H1 (cell line): ENCODE results near the gene UBE2M. TPM values are rescaled to one million over a fixed set of nuclear protein-coding genes. Genes with fewer than 3 reads are reported as not detected.

ENCODE experiments used
- CTCF ChIA-PET: fragments of 300-600 bp; sonication (Branson Sonifier 250); formaldehyde crosslinking; loops from one replicate; lab custom pipeline; 2021; ENCODE audit not compliant: partially characterized antibody; lab: Charles Lee
- POLR2A ChIA-PET: fragments of 300-600 bp; sonication (Branson Sonifier 250); formaldehyde crosslinking; loops from one replicate; lab custom pipeline; 2021; ENCODE audit warnings: inconsistent platforms; ENCODE audit not compliant: partially characterized antibody; lab: Charles Lee
- DNase-seq, 2 experiments: peaks; one replicate each; pipeline versions ENCODE4 v3.0.0 to v3.0.0-alpha.2; 2010 to 2022; ENCODE audit warnings: low spot score in 2 of 2, low read depth in 1 of 2, mixed read lengths in 1 of 2
- FAIRE-seq: peaks from 2 replicates; lab custom pipeline; 2011; peaks lifted over from hg19 to GRCh38; lab: Jason Lieb, UNC
- H2AFZ ChIP-seq: 2 replicates; pipeline ENCODE4 v1.8.1; 2012; ENCODE audit warnings: low read length, inconsistent platforms
- H2AK5ac ChIP-seq: 2 replicates; pipeline ENCODE4 v1.6.1; 2013; ENCODE audit warnings: low read depth, low read length
- H2BK120ac ChIP-seq: replicated peaks from 2 replicates; pipeline ENCODE3; 2013; ENCODE audit warnings: low read depth, low read length, inconsistent platforms
- H2BK12ac ChIP-seq: 2 replicates; pipeline ENCODE4 v1.6.1; 2013; ENCODE audit warnings: low read depth, low read length
- H2BK15ac ChIP-seq: 2 replicates; pipeline ENCODE4 v1.6.1; 2013; ENCODE audit warnings: low read length
- H2BK20ac ChIP-seq: 2 replicates; pipeline ENCODE4 v1.6.1; 2013; ENCODE audit warnings: low read length
- H2BK5ac ChIP-seq: 2 replicates; pipeline ENCODE4 v1.6.1; 2013; ENCODE audit warnings: low read depth, low read length
- H3K14ac ChIP-seq: 2 replicates; pipeline ENCODE4 v1.6.1; 2013; ENCODE audit warnings: inconsistent platforms; ENCODE audit not compliant: insufficient read length
- H3K18ac ChIP-seq: 2 replicates; pipeline ENCODE4 v1.6.1; 2013; ENCODE audit warnings: low read length; ENCODE audit errors: extremely low read depth
- H3K23ac ChIP-seq: 2 replicates; pipeline ENCODE4 v1.6.1; 2013; ENCODE audit warnings: inconsistent platforms; ENCODE audit not compliant: insufficient read length
- H3K23me2 ChIP-seq: 2 replicates; pipeline ENCODE4 v1.6.1; 2013; ENCODE audit warnings: low read depth, low read length
- H3K27ac ChIP-seq: 2 replicates; pipeline ENCODE4 v1.6.1; 2011; ENCODE audit warnings: low read depth, low read length, inconsistent platforms
- H3K27me3 ChIP-seq, 4 experiments: replicated peaks in 1 of 4; 1 replicate in 1 of 4; 2 replicates in 3 of 4; pipeline versions ENCODE4 v1.6.1 to v1.8.1; 2011 to 2013; ENCODE audit warnings: low read length in 3 of 4, mild to moderate bottlenecking in 3 of 4, inconsistent platforms in 2 of 4, mixed read lengths in 2 of 4, moderate library complexity in 1 of 4; ENCODE audit not compliant: control insufficient read depth in 3 of 4, insufficient read depth in 3 of 4; ENCODE audit errors: extremely low read depth in 1 of 4
- H3K36me3 ChIP-seq, 4 experiments: 2 replicates each; pipeline versions ENCODE4 v1.6.1 to v1.8.1; 2011 to 2013; ENCODE audit warnings: mild to moderate bottlenecking in 4 of 4, low read length in 3 of 4, moderate library complexity in 2 of 4, control low read depth in 1 of 4, inconsistent platforms in 1 of 4; ENCODE audit not compliant: insufficient read depth in 4 of 4, control insufficient read depth in 2 of 4
- H3K4ac ChIP-seq: replicated peaks from 2 replicates; pipeline ENCODE3; 2013; ENCODE audit warnings: low read length, low read depth, mixed read lengths, inconsistent platforms; ENCODE audit not compliant: insufficient read length
- H3K4me1 ChIP-seq, 4 experiments: replicated peaks in 1 of 4; 1 replicate in 1 of 4; 2 replicates in 3 of 4; pipeline versions ENCODE4 v1.6.1 to v1.8.1; 2011 to 2013; ENCODE audit warnings: low read length in 3 of 4, inconsistent platforms in 2 of 4, mixed read lengths in 1 of 4; ENCODE audit not compliant: insufficient read depth in 4 of 4, control insufficient read depth in 3 of 4
- H3K4me2 ChIP-seq, 2 experiments: 2 replicates each; pipeline versions ENCODE4 v1.6.1 to v1.8.1; 2011 to 2013; ENCODE audit warnings: low read depth in 2 of 2, low read length in 2 of 2, control low read depth in 1 of 2, inconsistent platforms in 1 of 2, mild to moderate bottlenecking in 1 of 2; ENCODE audit not compliant: insufficient read depth in 1 of 2
- H3K4me3 ChIP-seq, 4 experiments: fragments of 200-600, 300-600 bp in 1 of 4; sonication (generic), shearing (Covaris generic), sonication (Bioruptor Twin) in 1 of 4; 2 replicates each; pipeline versions ENCODE4 v1.5.1 to v1.8.1; 2011 to 2016; ENCODE audit warnings: low read length in 4 of 4, low read depth in 3 of 4, control low read depth in 2 of 4, inconsistent platforms in 2 of 4, mild to moderate bottlenecking in 2 of 4, mixed read lengths in 1 of 4, moderate library complexity in 1 of 4; ENCODE audit not compliant: insufficient read depth in 2 of 4; ENCODE audit errors: extremely low read depth in 1 of 4
- H3K56ac ChIP-seq: replicated peaks from 2 replicates; pipeline ENCODE3; 2013; ENCODE audit warnings: low read depth, mild to moderate bottlenecking, mixed read lengths, low read length, inconsistent platforms; ENCODE audit not compliant: insufficient read length
- H3K79me1 ChIP-seq: 2 replicates; pipeline ENCODE4 v1.6.1; 2013; ENCODE audit warnings: low read depth, low read length, control low read depth
- H3K79me2 ChIP-seq, 2 experiments: 2 replicates each; pipeline versions ENCODE4 v1.6.1 to v1.8.1; 2012 to 2013; ENCODE audit warnings: low read length in 2 of 2, mild to moderate bottlenecking in 2 of 2, inconsistent platforms in 1 of 2; ENCODE audit not compliant: insufficient read depth in 2 of 2, control insufficient read depth in 1 of 2
- H3K9ac ChIP-seq, 4 experiments: replicated peaks in 1 of 4; 1 replicate in 1 of 4; 2 replicates in 3 of 4; pipeline versions ENCODE4 v1.6.1 to v1.8.1; 2011 to 2013; ENCODE audit warnings: low read depth in 3 of 4, low read length in 3 of 4, control low read depth in 2 of 4, mild to moderate bottlenecking in 2 of 4, moderate library complexity in 2 of 4, inconsistent platforms in 1 of 4; ENCODE audit errors: extremely low read depth in 1 of 4
- H3K9me3 ChIP-seq, 2 experiments: 2 replicates each; pipeline versions ENCODE4 v1.6.1 to v1.8.1; 2012 to 2013; ENCODE audit warnings: mild to moderate bottlenecking in 2 of 2, moderate library complexity in 2 of 2, control low read depth in 1 of 2, inconsistent platforms in 1 of 2, low read depth in 1 of 2, low read length in 1 of 2, mixed read lengths in 1 of 2; ENCODE audit not compliant: insufficient read depth in 2 of 2
- H4K20me1 ChIP-seq, 2 experiments: replicated peaks in 1 of 2; 2 replicates each; pipeline versions ENCODE3 to v1.8.1; 2011 to 2013; ENCODE audit warnings: inconsistent platforms in 2 of 2, low read length in 2 of 2, mild to moderate bottlenecking in 1 of 2; ENCODE audit not compliant: insufficient read depth in 2 of 2, control insufficient read depth in 1 of 2
- H4K5ac ChIP-seq: 2 replicates; pipeline ENCODE4 v1.6.1; 2013; ENCODE audit warnings: low read length, low read depth, mixed read lengths, inconsistent platforms; ENCODE audit not compliant: insufficient read length
- H4K8ac ChIP-seq: 2 replicates; pipeline ENCODE4 v1.8.0; 2013; ENCODE audit warnings: mild to moderate bottlenecking, moderate library complexity, low read length, inconsistent platforms; ENCODE audit not compliant: insufficient read depth; ENCODE audit errors: extremely low read depth
- H4K91ac ChIP-seq: replicated peaks from 2 replicates; pipeline ENCODE3; 2013; ENCODE audit warnings: low read length, mixed read lengths, inconsistent platforms; ENCODE audit not compliant: insufficient read length
- ATF3 ChIP-seq: IDR thresholded peaks from 2 replicates; pipeline ENCODE4 v1.6.1; 2011; ENCODE audit warnings: low read depth, mild to moderate bottlenecking, low read length; ENCODE audit not compliant: insufficient read depth
- CHD1 ChIP-seq: IDR thresholded peaks from 2 replicates; pipeline ENCODE4 v1.6.1; 2012; ENCODE audit warnings: low read depth, low read length, improper control_type of control experiment
- CHD2 ChIP-seq: IDR thresholded peaks from 2 replicates; pipeline ENCODE4 v1.6.1; 2012; ENCODE audit warnings: low read length, improper control_type of control experiment
- POLR2AphosphoS5 ChIP-seq: IDR thresholded peaks from 2 replicates; pipeline ENCODE4 v1.6.1; 2011; ENCODE audit warnings: low read depth, low read length
- SP2 ChIP-seq: IDR thresholded peaks from 2 replicates; pipeline ENCODE4 v1.6.1; 2012; ENCODE audit warnings: mild to moderate bottlenecking, low read length, inconsistent platforms
- SP4 ChIP-seq: IDR thresholded peaks from 2 replicates; pipeline ENCODE4 v1.6.1; 2012; ENCODE audit warnings: low read length, inconsistent platforms
- TEAD4 ChIP-seq: IDR thresholded peaks from 2 replicates; pipeline ENCODE4 v1.6.1; 2012; ENCODE audit warnings: low read depth, low read length, inconsistent platforms, mixed read lengths
- WGBS, 2 experiments: shearing (Covaris generic) in 1 of 2; methylation state at CpG; one replicate each; pipeline versions ENCODE4 v1.1.6 to v1.1.7; 2013 to 2015; ENCODE audit warnings: low lambda C conversion rate in 2 of 2, mixed read lengths in 2 of 2, inconsistent platforms in 1 of 2, low coverage in 1 of 2, missing lambda C conversion rate in 1 of 2; ENCODE audit not compliant: insufficient replicate concordance in 2 of 2, insufficient coverage in 1 of 2, insufficient read length in 1 of 2; ENCODE audit errors: extremely low coverage in 1 of 2, missing lambda C conversion rate in 1 of 2; 5-methylcytosine and 5-hydroxymethylcytosine counted together
- polyA plus RNA-seq, 7 experiments: library from polyadenylated mRNA; depleted of rRNA in 3 of 7; stranded (reverse) in 5 of 7; unstranded in 2 of 7; fragments of >200 nt in 5 of 7; fragments of 200-250 nt in 2 of 7; gene quantifications; 1 replicate in 5 of 7; 2 replicates in 1 of 7; 4 replicates in 1 of 7; pipeline versions ENCODE4 v1.2.1 to v1.2.3, GENCODE V29; 2011 to 2013; ENCODE audit warnings: missing spikeins in 2 of 7, mixed read lengths in 2 of 7
- total RNA-seq: library from RNA; stranded (reverse); fragmentation: NEBNext Ultra II Directional; extraction: Animal tissue kit (Norgen Biotek cat#: 25700); gene quantifications from 2 replicates; pipeline ENCODE4 v1.2.1, GENCODE V29; 2021
- TF ChIP-seq, protein P1 (sequence below): IDR thresholded peaks from 2 replicates; pipeline ENCODE4 v1.6.1; 2012; ENCODE audit warnings: inconsistent platforms

The UBE2M gene
- total and polyA plus RNA-seq, 2 of the 8 experiments (the other 6 are each of a cell fraction or from before 2014, with no cell fraction given), result 93.8 to 114 TPM

GRCh38 chr19:58569943-58570670, 11.7 kb upstream of the UBE2M start:
- Histone ChIP-seq H3K4me1 (peaks cover 0 to 9% (median 1%) of the 10 kb centered on the region in 4 experiments; a peak in 3 of 7 replicates), H3K79me1 (no peaks in the 10 kb centered on the region), H3K27ac (no peak overlapping the region), H3K4ac (no peak overlapping the region), H2BK5ac (no peak overlapping the region), H3K36me3 (peaks cover 2 to 9% (median 7%) of the 10 kb centered on the region in 4 experiments; a peak in 3 of 8 replicates), H2AK5ac (no peak overlapping the region), H4K5ac (no peak overlapping the region), H2AFZ (no peak overlapping the region), H4K8ac (no peak overlapping the region), H3K56ac (no peak overlapping the region), H2BK12ac (no peak overlapping the region), H4K91ac (no peak overlapping the region), H3K4me2 (no peak overlapping the region), H2BK15ac (no peak overlapping the region), H3K14ac (no peak overlapping the region), H3K9me3 (no peaks in the 10 kb centered on the region), H4K20me1 (peaks cover 0 to 2% of the 10 kb centered on the region in 2 experiments), H3K9ac (no peak overlapping the region), H3K79me2 (no peaks in the 10 kb centered on the region), H2BK20ac (no peak overlapping the region), H3K4me3 (no peak overlapping the region), H2BK120ac (no peak overlapping the region), H3K23me2 (peaks cover 11% of the 10 kb centered on the region), H3K23ac (no peak overlapping the region), H3K18ac (no peak overlapping the region), H3K27me3 (no peaks in the 10 kb centered on the region)
- FAIRE-seq (no peak), DNase-seq (no peak)
- CTCF ChIA-PET, result interaction anchor here (0.7 to 2.4 kb wide), 3 partner anchors 11 to 51 kb away, joined by 3 to 14 read pairs (median 5); no protein-coding TSS in a partner anchor
- TF ChIP-seq ATF3 (no peak), CHD1 (no peak), POLR2AphosphoS5 (no peak; the same call in 1 of the 2 replicates), SP4 (no peak), CHD2 (no peak), SP2 (no peak), TEAD4 (no peak)
- TF ChIP-seq, protein P1, sequence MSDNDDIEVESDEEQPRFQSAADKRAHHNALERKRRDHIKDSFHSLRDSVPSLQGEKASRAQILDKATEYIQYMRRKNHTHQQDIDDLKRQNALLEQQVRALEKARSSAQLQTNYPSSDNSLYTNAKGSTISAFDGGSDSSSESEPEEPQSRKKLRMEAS, result no peak
- POLR2A ChIA-PET, result interaction anchor here (0.8 to 17.2 kb wide), 5 partner anchors 9 to 52 kb away, joined by 4 to 434 read pairs (median 7); partner anchors contain the start of genes CHMP2A, TRIM28, UBE2M and ZBTB45
- WGBS, 2 experiments, result 91% methylated on average over 8 of the region's 8 CpGs; no CpG with 5 or more reads in 1 of the 2 experiments
